COLO668 (cell line): Measurements from ENCODE around the gene FAM216B.
"Not testable (repeated sequence)": the region's sequence is repeated elsewhere in the genome, so short reads cannot be mapped to it uniquely, and the experiment has no call there.

Experiments
- DNase-seq: peaks from one replicate; lab custom pipeline; 2025; ENCODE audit not compliant: unreplicated experiment; lab: John Stamatoyannopoulos, UW

The FAM216B gene

DNA sequence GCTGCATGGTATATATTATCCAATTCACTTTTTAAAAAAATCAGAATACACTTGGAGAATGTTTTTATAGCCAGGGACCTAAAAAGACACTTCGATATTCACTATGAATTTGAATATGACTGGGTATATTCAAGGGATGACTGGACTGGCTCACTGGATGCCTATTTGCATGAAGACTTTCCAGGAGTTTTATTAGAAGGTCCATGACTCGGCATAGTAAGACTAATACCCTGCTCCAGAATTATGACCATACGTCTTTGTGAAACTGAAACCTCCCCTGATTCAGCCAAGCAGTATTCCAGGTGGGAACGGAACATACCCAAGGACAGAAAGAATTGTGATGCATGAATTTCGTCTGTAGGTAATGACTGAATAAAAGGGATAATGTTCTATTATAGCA lies 3.9 kb upstream of the FAM216B start:
- no peak for DNase-seq

GRCh38 chr13:42780044-42780443 lies 1.3 kb upstream of the FAM216B start:
- DNase-seq, result no peak

- DNase-seq, result no peak
These were observed 5.3 kb downstream of the FAM216B start for GRCh38 chr13:42786715-42787114.

GRCh38 chr13:42788601-42789000 lies 7.2 kb downstream of the FAM216B start:
- no peak for DNase-seq

- DNase-seq, result no peak
These were observed 10.8 kb downstream of the FAM216B start for GRCh38 chr13:42792154-42792553.

DNA sequence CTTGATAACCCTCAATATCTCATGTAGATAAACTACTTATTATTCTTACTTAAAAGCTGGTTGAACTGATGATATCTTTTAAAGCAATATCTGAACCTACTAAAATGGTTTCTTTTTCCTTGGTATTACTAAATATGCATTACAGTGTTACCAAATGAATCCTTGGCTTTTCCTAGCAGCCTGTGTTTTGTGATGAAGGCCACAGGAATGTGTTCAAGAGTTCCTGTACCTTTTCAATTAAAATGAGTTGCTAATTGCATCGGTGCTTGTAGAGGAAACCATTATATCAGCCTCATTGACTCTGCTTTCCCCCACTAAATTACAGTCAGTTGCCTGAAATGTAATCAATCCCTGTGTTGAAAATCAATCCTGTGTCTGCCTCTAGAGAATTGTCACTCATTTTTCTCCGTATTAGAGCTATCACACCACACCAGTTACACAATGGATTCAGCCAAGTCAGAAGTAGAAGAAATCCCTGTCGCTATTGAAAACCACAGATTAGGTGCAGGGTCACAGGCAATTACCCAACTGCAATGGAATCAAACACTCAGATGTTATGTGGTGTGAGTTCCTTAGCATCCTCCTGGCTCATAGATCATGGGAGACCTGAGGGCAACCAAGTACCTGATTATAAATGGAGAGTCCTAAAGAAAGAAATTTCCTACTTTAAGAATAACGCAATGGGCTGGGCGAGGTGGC lies 13.3 kb downstream of the FAM216B start:
- DNase-seq, result no peak

- no peak for DNase-seq
These were observed 14.3 kb downstream of the FAM216B start for GRCh38 chr13:42795666-42796065.

- no peak for DNase-seq
These were observed 15.5 kb downstream of the FAM216B start for GRCh38 chr13:42796747-42797356.

GRCh38 chr13:42798118-42798517 lies 16.7 kb downstream of the FAM216B start:
- no peak for DNase-seq

DNA sequence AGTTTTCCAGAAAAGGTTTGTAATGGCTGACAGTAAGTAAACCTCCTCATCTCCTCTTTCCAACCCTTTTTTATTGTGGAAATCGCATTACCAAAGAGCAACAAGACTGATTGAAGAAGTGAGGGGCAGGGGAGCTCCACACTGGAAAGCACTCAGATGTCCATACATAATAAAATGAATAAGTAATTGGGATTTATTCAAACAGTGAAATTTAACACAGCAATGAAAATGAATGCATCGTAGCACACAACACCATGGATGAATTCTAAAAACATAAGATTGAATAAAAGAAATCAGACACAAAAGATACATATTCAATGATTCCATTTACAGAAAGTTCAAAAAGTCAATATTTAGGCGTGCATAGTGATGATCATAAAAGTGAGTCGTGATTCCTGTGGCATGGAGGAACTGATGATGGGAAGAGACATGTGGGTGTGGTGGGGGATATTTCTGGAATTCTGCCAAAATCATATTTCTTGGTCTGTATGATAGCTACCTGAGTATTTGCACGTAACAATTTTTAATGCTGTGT lies 18.8 kb downstream of the FAM216B start:
- DNase-seq, result no peak

- DNase-seq, result no peak
These were observed 22.3 kb downstream of the FAM216B start for GRCh38 chr13:42803563-42804204.

- no peak for DNase-seq
These were observed 23.0 kb downstream of the FAM216B start for GRCh38 chr13:42804244-42804874.

- DNase-seq, result no peak
These were observed 25.9 kb downstream of the FAM216B start for GRCh38 chr13:42807241-42807640.

DNA sequence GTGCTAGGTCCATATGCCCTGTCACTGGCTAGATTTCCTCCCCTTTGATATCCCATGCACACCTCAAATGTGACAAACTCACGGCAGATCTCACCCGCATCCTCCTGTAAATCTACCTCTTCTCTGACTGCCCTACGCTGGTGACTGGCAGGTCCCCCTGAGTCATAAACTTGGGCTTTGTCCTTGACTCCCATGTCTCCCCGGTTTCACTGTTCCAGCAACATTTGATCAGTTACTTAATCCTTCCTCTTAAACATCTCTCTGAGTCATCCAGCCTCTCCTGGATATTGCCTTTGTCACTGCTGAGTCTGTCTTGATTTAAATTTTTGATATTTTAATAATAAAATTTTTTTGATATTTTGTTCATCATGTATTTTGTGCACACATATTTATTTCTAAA lies 26.5 kb downstream of the FAM216B start:
- DNase-seq, result no peak

DNA sequence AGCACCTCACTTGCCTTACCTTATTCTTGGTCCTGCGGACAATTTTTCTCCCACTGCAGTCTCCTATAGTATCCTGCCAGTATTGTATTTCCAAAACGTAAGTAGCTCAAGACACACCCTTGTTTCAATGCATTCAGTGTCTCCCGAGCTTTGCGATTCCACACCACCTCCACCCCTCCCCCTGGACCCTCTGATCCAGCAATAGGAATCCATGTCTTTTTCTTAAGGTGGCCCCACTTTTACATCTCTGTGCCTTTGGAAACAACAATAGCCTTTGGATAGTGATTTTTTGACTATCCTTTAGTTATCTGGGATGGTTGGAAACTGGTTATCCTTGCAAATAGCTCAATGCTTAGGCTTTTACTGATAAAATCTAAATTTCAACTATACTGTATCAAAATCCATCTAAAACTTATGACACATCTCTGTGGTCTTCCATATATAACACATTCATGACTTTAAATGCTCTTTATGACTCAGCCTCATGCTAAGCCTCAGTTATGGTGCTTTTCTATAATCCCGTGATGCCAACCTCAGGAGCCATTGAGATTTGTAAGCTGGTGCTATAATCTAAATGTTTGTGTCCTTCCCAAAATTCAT lies 27.1 kb downstream of the FAM216B start:
- no peak for DNase-seq

- DNase-seq, result no peak
These were observed 30.9 kb downstream of the FAM216B start for GRCh38 chr13:42812316-42812715.

DNA sequence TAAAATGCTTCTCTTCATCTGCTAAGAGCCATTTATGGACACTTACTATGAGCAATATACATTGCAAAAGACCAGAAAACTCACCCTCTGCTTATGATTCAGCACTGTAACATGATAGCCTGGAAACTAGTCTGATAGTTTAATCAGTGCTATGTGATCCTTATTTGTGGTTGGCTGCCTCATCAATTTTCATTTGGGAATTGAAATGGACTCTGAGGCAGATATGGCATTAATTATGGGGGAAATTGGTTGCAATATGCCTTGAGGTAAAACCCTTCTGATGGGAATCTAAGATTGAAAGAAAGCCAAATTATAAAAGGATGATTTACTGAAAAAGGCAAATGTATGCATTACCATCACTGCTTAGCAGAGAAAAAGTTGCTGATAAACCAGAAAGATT lies 33.5 kb downstream of the FAM216B start:
- no peak for DNase-seq

DNA sequence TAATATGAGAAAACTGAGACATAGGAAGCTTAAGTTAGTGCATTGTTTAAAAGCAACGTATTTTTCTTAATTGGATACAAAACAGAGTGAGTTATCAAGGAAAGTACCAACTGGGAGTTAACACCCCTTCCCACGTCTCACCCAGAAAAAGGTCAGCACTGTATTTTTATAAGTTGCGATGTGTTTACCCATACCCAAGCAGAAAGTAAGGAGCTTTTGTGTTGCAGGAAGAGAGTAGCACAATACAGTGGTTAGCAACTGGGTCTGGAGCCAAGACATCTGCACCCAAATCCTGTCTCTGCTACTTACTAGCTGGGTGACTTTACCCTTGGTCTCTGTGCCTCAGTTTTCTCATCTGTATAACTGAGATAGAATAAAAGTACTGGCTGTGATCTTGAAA lies 34.3 kb downstream of the FAM216B start:
- DNase-seq, result no peak

GRCh38 chr13:42816538-42816937 lies 35.2 kb downstream of the FAM216B start:
- no peak for DNase-seq

DNA sequence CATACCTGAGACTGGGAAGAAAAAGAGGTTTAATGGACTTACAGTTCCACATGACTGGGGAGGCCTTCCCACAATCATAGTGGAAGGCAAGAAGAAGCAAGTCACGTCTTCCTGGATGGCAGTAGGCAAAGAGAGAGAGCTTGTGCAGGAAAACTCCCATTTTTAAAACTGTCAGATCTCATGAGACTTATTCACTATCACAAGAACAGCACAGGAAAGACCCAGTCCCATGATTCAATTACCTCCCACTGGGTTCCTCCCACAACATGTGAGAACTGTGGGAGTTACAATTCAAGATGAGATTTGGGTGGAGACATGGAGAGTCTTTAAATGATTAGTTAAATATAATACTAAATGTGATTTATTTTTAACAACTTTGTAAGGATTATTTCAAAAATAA lies 38.3 kb downstream of the FAM216B start:
- DNase-seq, result not testable (repeated sequence)

GRCh38 chr13:42820451-42820850 lies 39.1 kb downstream of the FAM216B start:
- DNase-seq, result no peak
